A673 (cell line): ENCODE results near the gene AMZ1. TPM values are rescaled to one million over a fixed set of nuclear protein-coding genes. Genes with fewer than 3 reads are reported as not detected.

Source experiments
- BruUV-seq: library from RNA; stranded (reverse); fragments of 400-500 nt; replicated peaks from 2 replicates; lab custom pipeline; 2021; lab: Mats Ljungman, UMichigan
- CTCF ChIA-PET: fragments of 300-600 bp; sonication (Branson Sonifier 250); formaldehyde crosslinking; loops from one replicate; lab custom pipeline; 2022; ENCODE audit warnings: antibody characterized with exemption; lab: Charles Lee
- POLR2A ChIA-PET: fragments of 300-600 bp; sonication (Branson Sonifier 250); formaldehyde crosslinking; loops from one replicate; lab custom pipeline; 2022; ENCODE audit warnings: antibody characterized with exemption; ENCODE audit not compliant: low non-redundant PET; lab: Charles Lee
- DNase-seq: peaks from one replicate; pipeline ENCODE4 v3.0.0-alpha.2; 2015; ENCODE audit warnings: low spot score
- H3K27ac ChIP-seq: fragments of 200-600 bp; sonication (generic); 2 replicates; pipeline ENCODE4 v1.5.1; 2016; ENCODE audit warnings: mixed run types, low read depth, mild to moderate bottlenecking, mixed read lengths, antibody characterized with exemption, low read length; ENCODE audit not compliant: poor library complexity, severe bottlenecking
- H3K27me3 ChIP-seq: fragments of 200-600 bp; sonication (generic); replicated peaks from 2 replicates; pipeline ENCODE4 v1.6.1; 2017; ENCODE audit warnings: mixed run types, low read depth, mild to moderate bottlenecking, mixed read lengths, antibody characterized with exemption, low read length; ENCODE audit not compliant: insufficient read depth, poor library complexity
- H3K36me3 ChIP-seq: fragments of 200-600 bp; sonication (generic); 2 replicates; pipeline ENCODE4 v1.6.1; 2016; ENCODE audit warnings: mixed run types, mild to moderate bottlenecking, mixed read lengths, antibody characterized with exemption, low read length; ENCODE audit not compliant: insufficient read depth, poor library complexity, severe bottlenecking
- H3K4me1 ChIP-seq: fragments of 200-600 bp; sonication (generic); 2 replicates; pipeline ENCODE4 v1.6.1; 2017; ENCODE audit warnings: mixed run types, mild to moderate bottlenecking, mixed read lengths, antibody characterized with exemption, low read length; ENCODE audit not compliant: insufficient read depth, poor library complexity, severe bottlenecking
- H3K4me3 ChIP-seq: fragments of 200-600 bp; sonication (generic); 2 replicates; pipeline ENCODE4 v1.5.1; 2016; ENCODE audit warnings: low read depth, mixed run types, mild to moderate bottlenecking, mixed read lengths, low read length; ENCODE audit not compliant: poor library complexity, severe bottlenecking
- H3K9me3 ChIP-seq: fragments of 200-600 bp; sonication (generic); 2 replicates; pipeline ENCODE4 v1.6.1; 2016; ENCODE audit warnings: mixed run types, low read depth, mild to moderate bottlenecking, mixed read lengths, antibody characterized with exemption, low read length; ENCODE audit not compliant: poor library complexity, severe bottlenecking
- EZH2 ChIP-seq: fragments of 200-600 bp; sonication (generic); IDR thresholded peaks from 2 replicates; pipeline ENCODE4 v1.6.1; 2017; ENCODE audit warnings: borderline replicate concordance, low read depth, mild to moderate bottlenecking, mixed read lengths, antibody characterized with exemption, low read length; ENCODE audit not compliant: poor library complexity, severe bottlenecking
- intact Hi-C: fragments of 100-400 bp; cut with micrococcal nuclease; formaldehyde crosslinking; loops from one replicate; pipeline ENCODE4 v1.10.0; 2022; ENCODE audit not compliant: unreplicated experiment
- total RNA-seq: library from RNA; stranded (reverse); gene quantifications from 2 replicates; pipeline ENCODE4 v1.2.3, GENCODE V29; 2021
- TF ChIP-seq, protein P1 (sequence below): fragments of 300-800, 200-600 bp; sonication (generic); conservative IDR thresholded peaks from 2 replicates; pipeline ENCODE4 v1.5.1; 2017; ENCODE audit warnings: low read depth, mild to moderate bottlenecking, antibody characterized with exemption, low read length, moderate library complexity, mixed read lengths

The AMZ1 gene
- total RNA-seq, 1 experiment from 2014 or later, result not detected

DNA sequence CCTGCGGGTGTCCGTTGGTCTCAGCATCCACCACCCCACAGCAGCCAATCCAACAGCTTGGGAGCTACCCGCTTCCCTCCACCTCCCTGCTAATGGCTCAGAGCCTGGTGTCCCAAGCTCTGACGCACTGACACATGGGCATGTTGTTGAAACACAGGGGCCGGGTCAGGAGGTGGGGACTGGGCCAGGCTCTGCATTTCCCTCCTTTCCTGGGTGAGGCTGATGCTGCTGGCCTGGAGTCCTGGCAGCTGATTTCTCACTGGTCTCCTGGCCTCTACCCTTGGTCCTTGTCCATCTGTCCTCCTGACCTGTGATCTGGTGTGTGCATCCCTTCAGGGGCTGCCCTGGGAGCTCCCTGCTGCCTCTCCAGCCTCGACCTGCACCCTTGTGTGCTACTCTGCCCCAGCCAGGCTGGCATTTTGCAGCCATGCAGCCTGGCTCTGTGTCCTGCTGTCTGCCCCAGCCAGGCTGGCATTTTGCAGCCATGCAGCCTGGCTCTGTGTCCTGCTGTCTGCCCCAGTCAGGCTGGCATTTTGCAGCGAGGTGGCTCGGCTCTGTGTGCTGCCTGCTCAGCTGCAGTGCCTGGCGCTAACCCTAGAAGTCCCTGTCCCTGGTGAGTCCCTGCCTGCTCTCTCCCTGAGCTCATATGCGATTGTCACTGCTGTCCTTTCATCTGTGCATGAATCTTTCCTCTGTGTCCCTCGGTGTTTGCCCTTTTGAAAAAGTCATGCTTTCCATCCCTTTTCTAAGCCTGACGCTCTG, 14.0 kb downstream of the AMZ1 start:
- TF ChIP-seq EZH2, result no peak
- TF ChIP-seq, protein P1, sequence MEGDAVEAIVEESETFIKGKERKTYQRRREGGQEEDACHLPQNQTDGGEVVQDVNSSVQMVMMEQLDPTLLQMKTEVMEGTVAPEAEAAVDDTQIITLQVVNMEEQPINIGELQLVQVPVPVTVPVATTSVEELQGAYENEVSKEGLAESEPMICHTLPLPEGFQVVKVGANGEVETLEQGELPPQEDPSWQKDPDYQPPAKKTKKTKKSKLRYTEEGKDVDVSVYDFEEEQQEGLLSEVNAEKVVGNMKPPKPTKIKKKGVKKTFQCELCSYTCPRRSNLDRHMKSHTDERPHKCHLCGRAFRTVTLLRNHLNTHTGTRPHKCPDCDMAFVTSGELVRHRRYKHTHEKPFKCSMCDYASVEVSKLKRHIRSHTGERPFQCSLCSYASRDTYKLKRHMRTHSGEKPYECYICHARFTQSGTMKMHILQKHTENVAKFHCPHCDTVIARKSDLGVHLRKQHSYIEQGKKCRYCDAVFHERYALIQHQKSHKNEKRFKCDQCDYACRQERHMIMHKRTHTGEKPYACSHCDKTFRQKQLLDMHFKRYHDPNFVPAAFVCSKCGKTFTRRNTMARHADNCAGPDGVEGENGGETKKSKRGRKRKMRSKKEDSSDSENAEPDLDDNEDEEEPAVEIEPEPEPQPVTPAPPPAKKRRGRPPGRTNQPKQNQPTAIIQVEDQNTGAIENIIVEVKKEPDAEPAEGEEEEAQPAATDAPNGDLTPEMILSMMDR, result no peak
- POLR2A ChIA-PET, result no interaction called here
- Histone ChIP-seq H3K36me3 (no peaks in the 10 kb centered on the region), H3K27ac (no peak overlapping the region), H3K9me3 (no peaks in the 10 kb centered on the region), H3K4me1 (no peaks in the 10 kb centered on the region), H3K27me3 (no peaks in the 10 kb centered on the region), H3K4me3 (no peak overlapping the region)
- BruUV-seq, result no TSS peak
- intact Hi-C loops, result no loop called here
- CTCF ChIA-PET, result no interaction called here
- DNase-seq, result no peak

DNA sequence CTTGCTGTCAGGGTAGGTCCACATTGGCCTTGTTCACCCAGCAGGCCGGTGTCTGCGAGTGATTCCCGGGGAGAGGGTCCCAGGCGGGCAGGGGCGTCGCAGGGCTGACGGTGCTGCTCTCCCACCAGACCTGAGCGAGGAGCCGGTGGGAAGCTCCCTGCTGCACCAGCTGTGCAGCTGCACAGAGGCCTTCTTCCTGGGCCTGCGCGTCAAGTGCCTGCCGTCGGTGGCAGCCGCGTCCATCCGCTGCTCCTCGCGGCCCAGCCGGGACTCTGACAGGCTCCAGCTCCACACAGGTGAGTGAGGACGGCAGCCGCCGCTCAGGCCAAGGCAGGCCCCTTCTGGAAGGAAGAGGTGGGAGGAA, 14.6 kb downstream of the AMZ1 start:
- DNase-seq, result no peak
- ChIA-PET CTCF (no interaction called here), POLR2A (no interaction called here)
- TF ChIP-seq EZH2, result no peak
- TF ChIP-seq, protein P1, result no peak
- no peaks in the 10 kb centered on the region for H3K9me3 ChIP-seq
- intact Hi-C loops, result no loop called here
- H3K4me3 ChIP-seq, result no peak overlapping the region
- H3K36me3 ChIP-seq, result no peaks in the 10 kb centered on the region
- no peaks in the 10 kb centered on the region for H3K4me1 ChIP-seq
- no peak overlapping the region for H3K27ac ChIP-seq
- no peaks in the 10 kb centered on the region for H3K27me3 ChIP-seq
- BruUV-seq, result no TSS peak

DNA sequence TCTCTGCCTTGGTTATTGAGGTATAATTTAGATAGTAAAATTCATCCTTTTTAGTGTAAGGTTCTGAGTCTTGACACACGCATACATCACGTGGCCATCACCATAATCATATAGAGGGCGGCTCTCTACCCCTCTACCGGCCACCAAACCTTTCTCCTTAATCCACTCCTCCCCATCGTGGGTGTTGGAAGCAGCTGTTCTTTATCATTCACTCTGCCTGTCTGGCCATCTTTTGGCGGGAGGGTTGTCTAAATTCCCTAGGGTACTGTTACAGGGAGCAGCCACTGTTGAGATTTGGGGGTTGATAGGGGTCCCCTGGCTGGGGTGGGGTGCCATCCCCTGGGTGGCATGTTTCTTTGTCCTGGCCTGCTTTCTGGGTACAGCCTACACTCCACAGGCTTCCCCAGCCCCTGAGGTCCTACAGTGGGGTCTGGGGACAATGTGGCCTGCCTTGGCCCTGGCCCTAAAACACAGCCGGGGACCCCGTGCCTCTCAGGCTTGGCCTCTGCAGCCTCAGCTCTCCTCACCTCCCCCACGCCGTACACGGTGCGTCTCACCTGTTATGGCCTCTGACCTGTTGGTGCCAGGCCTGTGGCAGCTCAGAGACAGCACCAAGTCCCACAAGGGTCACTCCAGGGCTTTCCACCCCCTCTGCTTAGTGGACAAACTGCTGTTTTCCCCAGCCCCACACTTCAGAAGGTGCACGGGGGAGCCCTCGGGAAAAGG, 17.5 kb downstream of the AMZ1 start:
- TF ChIP-seq EZH2, result no peak
- TF ChIP-seq, protein P1, result no peak
- no peaks in the 10 kb centered on the region for H3K27me3 ChIP-seq
- POLR2A ChIA-PET, result no interaction called here
- CTCF ChIA-PET, result no interaction called here
- H3K4me3 ChIP-seq, result no peak overlapping the region
- DNase-seq, result no peak
- no peak overlapping the region for H3K27ac ChIP-seq
- intact Hi-C loops, result no loop called here
- H3K9me3 ChIP-seq, result no peaks in the 10 kb centered on the region
- BruUV-seq, result no TSS peak
- H3K4me1 ChIP-seq, result no peaks in the 10 kb centered on the region
- no peaks in the 10 kb centered on the region for H3K36me3 ChIP-seq
